Measurements from ENCODE around the gene DOK5.

Gene DOK5

DNA sequence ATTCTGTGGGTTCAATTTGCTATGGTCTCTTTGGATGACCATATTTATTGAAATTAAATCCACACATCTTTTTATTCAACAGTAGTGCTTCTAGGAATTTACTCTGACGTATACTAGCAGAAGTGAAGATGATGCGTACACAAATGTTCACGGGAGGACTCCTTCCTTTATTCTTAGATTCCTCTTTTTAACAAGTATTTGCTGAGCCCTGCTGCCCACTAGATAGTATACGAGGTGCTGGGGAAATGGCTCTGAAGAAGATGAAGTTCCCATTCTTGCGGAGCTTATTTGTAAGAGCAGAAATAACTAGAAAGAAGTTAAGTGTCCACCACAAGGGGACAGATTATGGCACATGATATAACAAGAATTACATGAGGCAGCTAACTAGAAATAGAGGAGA lies 145.2 kb downstream of the DOK5 start:
- DNase-seq, result no peak

GRCh38 chr20:54622333-54623295 lies 147.2 kb downstream of the DOK5 start:
- no peak for DNase-seq

DNA sequence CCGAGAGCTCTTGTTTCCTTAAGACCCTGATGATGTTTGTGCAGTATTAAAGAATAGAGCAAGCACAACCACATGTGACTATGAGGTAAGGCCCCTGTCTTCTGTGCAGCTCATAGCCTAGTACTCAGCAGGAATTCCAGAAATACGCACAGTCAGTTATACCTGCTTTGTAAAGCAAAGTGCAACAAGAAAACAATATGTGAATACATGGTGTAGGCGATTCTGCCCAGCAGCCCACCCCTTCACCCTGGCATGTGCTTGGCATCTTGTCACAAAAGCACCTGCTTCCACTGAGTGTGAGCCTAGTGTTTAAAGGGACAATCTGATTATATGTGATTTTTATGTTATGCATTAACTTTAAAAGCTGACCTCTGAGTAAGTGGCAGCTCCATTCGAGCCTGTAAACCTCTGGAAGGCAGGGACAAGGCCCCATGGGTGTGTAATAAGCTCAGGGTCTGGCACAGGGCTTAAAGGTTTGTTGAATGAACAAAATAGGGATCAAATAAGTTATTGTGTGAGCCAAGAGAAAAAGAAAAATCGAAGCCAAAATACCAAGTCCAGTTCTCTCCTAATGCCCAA lies 148.7 kb downstream of the DOK5 start:
- DNase-seq, result no peak

DNA sequence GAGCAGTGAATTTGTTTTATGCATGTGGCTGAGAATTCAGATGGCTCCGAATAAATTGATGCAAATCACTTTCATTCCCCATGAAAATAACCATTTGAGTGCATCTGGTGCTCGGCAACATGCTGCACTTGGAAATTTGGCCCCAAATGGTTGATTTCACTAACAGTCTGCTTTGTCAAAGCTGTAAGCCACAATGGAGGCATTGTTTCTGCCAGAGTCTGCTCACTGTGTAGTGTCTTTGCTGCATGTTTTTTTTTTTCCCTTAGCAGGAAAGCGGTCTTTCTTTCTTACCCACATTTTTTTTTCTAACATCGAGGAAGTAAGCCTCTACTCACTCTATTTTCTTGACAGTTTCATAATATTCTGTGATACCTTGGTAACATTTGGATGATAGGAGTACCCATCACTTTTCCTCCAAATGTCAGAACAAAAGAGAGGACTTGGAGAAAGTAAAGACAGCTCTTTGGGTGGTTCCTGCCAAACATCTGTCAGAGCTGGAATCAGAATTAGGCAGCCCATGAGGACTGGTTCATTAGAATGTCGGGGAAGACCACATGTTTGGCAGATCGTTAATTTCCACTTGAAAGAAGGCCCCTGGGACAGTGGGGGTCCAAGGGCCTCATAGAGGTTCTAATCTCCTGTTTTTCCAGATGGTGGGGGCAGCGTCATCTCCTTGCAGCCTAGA lies 149.5 kb downstream of the DOK5 start:
- no peak for DNase-seq

DNA sequence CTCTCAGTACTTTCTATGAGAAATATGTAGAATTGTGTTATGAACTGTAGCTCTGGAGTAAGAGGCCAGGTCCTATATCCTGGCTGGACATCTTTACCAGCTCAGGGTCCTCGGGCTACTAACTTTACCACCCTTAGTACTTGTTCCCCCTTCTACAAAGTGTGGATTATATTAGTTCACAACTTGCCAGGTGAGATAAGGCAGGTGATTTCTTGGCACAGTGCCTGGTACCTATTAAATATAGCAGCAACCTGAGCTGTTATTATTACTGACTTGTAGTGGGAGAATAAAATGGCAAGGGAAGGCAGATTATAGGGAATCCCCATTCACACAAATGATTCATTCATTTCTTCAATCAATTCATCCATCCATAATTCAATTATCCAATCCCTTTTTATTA lies 150.1 kb downstream of the DOK5 start:
- no peak for DNase-seq

DNA sequence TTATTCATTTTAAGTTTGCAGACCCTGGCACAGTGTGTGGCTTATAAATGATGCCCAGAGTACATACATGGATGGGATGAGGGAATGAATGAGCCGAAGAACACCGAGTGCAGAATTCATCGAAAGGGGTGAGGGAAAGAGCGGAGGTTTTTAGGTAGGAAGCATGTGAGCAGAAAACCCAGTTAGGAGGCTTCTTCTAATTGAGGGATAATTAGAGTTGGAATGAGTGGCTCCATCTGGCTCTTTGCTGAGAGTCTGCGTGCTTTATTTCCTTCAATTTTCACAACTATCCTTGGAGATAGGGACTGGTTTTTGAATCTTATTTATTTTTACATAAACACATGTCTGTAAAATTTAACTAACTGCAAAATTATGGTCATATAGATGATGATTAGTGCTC lies 150.7 kb downstream of the DOK5 start:
- DNase-seq, result no peak

GRCh38 chr20:54629632-54630031 lies 154.2 kb downstream of the DOK5 start:
- no peak for DNase-seq

DNA sequence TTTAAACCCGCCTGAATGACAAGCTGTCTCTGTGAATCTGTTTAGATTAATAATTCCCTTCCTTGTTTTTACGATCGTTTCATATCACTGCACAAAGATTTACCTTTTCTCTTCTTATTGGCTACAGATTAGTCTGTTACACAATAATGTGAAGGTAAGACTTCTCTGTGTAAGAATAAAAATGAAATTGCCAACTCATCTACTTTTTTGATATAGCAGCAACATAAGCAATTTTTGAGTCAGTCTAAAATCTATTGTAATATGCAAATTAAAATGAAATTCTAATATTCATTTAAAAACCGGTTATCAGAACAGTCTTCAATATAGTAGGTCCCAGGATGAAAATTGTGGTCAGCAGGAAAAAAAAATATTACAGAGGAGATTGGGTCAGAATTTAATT lies 155.2 kb downstream of the DOK5 start:
- no peak for DNase-seq

DNA sequence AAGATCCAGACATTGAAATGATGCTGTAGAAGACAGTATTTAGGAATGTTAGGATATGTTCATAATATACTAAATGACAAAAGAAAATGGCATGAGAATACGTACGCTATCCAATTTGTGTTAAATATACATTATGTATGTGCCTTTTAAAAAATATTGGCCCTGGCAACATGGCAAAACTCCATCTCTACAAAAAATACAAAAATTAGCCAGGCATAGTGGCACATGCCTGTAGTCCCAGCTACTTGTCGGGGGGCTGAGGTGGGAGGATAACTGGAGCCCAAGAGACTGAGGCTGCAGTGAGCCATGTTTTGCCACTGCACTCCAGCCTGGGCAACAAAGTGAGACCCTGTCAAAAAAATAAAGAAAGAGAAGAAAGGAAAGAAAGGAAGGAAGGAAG lies 155.7 kb downstream of the DOK5 start:
- DNase-seq, result no peak

DNA sequence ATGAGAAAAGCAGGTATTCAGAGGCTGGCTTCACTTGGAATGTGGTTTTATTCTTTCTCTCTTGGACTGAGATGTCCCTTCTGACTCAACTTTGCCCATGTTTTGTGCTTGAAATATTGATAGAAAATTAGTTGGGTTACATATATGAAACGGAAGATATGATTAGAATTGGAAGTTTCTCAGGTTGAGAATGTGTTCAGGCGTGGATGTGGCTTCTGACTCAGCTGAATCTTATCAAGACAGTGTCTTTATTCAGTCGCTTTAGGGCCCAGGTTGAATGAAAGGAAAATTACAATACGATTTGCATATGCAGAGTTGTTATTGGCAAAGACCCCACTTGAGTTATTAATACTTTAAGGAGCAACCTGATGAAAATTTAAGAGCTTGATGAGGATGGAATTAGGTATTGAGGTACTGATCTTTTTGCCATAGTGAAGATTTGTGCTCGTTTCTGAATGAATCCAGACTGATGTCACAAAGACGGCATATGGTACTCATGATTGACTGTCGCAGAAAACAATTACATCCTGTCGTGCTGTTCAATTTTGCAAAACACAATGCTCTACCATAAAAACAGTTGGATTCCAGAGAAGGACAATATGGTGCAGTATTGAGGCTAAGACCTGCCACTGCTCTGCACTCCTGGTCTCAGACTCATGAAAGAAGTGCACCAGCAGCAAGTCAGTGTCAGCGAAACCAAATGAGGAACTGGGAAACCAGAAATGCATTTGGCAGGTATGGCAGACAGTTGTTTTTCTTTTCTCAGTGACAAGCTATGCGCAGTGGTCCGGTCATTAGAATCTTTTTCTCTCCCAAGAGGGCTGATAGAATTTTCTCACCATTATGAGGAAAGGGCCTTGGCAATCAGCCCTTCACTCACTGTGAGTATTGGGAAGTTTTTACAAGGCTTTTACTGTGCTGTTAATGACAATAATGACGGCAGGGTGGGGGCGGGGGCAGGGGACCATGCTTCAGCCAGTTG lies 158.3 kb downstream of the DOK5 start:
- no peak for DNase-seq

- DNase-seq, result no peak
These were observed 161.2 kb downstream of the DOK5 start for GRCh38 chr20:54636575-54636974.

DNA sequence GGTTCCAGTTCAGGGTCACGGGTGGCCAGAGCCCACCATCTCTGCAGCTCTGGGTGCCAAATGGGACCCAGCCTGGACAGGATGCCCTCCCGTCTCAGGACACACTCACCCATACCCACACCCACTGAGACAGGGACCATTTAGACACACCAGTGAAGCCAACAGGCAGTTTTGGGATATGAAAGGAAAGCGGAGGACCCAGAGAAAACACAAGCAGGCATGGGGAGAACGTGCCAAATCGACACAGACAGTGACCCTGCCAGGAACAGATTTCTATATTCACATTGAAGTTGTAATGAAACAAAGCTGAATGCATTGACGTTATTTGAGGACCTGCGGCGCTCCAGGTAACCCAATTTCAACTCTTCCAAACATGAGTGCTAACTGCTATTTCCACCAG lies 164.5 kb downstream of the DOK5 start:
- no peak for DNase-seq

DNA sequence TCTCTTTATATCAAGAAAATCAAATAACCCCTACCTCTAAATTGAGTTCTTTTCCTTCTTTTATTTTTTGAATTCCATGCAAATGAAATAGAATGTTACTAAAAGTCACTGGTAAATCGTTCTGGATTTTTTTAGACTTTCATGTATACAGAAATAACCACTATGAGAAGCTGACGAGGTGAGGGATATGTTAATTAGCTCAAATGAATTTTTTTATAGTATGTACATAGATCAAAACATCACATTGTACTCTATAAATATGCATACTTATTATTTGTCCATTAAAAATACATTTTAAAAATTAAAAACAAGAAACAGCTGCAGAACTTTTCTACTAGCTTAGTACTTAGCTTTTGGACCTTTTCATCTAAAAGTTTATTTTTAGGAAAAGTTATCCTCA lies 165.4 kb downstream of the DOK5 start:
- no peak for DNase-seq

DNA sequence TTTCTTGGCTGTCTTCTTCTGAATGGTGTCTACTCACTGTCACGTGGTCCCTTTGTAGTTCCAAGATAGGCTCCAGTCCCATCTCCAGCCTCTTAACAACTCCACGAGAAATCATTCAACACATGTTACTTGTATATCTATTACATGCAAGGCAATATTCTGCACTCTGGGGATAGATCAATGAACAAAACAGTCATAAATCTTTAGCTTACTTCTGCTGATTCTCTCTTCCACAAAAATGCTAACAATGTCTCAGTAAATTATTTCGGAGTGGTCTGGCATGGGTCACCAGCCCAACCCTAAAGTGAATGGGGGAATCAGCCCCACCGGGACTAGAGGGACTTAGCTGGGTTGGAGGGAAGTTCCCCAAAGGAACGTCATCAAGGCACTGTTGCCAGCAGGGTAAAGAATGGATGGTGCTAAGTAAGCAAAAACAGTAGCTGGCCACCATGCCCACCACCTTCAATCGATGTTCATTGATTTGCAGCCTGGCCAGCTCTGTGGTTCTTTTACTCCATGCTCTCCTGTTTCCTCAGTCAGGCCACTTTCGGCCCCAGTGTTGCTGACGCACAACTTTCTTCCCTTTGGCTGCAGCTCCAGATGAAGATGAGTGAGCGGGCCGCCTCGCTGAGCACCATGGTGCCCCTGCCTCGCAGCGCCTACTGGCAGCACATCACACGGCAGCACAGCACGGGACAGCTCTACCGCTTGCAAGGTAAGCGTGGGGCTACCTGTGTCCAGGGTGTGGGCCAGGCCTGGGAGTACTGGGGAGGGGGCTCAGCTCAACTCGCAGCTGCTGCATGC lies 167.7 kb downstream of the DOK5 start:
- DNase-seq, result no peak

DNA sequence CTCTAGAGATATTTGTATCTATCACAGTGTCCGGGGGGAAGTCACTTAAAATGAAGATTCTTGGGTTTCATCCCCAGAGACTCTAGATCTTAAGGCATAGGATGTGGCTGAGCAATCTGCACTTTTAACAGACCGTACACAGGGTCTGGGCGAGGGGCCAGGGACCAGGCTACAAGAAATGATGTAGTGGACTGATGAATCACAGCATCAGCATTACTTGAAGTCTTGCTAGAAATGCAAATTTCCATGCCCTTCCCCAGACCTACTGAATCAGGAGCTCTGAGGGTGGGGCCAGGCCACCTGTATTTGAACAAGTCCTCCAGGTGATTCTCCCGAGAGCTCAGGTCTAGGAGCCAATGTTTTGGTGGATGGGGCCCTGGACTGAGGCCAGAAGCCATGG lies 168.4 kb downstream of the DOK5 start:
- DNase-seq, result no peak

GRCh38 chr20:54645445-54646155 lies 170.2 kb downstream of the DOK5 start:
- DNase-seq, result no peak

DNA sequence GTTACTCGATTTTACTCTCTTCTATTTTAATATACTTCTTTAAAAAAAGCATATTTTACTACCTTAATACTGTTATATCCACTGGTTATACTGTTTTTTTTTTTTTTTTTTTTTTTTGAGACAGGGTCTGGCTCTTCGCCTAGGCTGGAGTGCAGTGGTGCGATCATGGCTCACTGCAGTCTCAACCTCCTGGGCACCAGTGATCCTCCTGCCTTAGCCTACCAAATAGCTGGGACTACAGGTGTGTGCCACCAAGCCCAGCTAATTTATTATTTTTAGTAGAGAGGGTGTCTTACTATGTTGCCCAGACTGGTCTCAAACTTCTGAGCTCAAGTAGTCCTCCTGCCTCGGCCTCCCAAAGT lies 170.7 kb downstream of the DOK5 start:
- no peak for DNase-seq

GRCh38 chr20:54648421-54649142 lies 173.2 kb downstream of the DOK5 start:
- DNase-seq, result no peak

- peak; percentile 51 for DNase-seq
These were observed 174.1 kb downstream of the DOK5 start for GRCh38 chr20:54649511-54649962.

GRCh38 chr20:54650052-54650719 lies 174.8 kb downstream of the DOK5 start:
- no peak for DNase-seq

All from NCI-H2029 treated with DMSO at 0.1 percent for 48 hours (cell line).